Neural cell (in vitro differentiated cells): Measurements from ENCODE around the gene ARMCX1.

Experiments
- CTCF ChIP-seq: fragments of 450-650 bp; IDR thresholded peaks from 2 replicates; pipeline ENCODE4 v1.5.1; 2014; ENCODE audit warnings: antibody characterized with exemption, mild to moderate bottlenecking, moderate library complexity; ENCODE audit not compliant: poor library complexity, severe bottlenecking
- EP300 ChIP-seq: fragments of 450-650 bp; conservative IDR thresholded peaks from 2 replicates; pipeline ENCODE4 v1.6.1; 2014; ENCODE audit warnings: antibody characterized with exemption, mild to moderate bottlenecking, moderate library complexity; ENCODE audit not compliant: poor library complexity, severe bottlenecking
- EZH2 ChIP-seq: fragments of 200-600, 300-800 bp; shearing (Covaris generic), sonication (generic); IDR thresholded peaks from 2 replicates; pipeline ENCODE4 v1.6.1; 2014; ENCODE audit warnings: antibody characterized with exemption, low read length, borderline replicate concordance, mild to moderate bottlenecking; ENCODE audit not compliant: insufficient read depth, poor library complexity, severe bottlenecking
- MXI1 ChIP-seq: fragments of 450-650 bp; conservative IDR thresholded peaks from 2 replicates; pipeline ENCODE4 v1.6.1; 2014; ENCODE audit warnings: antibody characterized with exemption, mild to moderate bottlenecking; ENCODE audit not compliant: poor library complexity, severe bottlenecking
- POLR2AphosphoS5 ChIP-seq: IDR thresholded peaks from 2 replicates; pipeline ENCODE4 v1.6.1; 2012
- RAD21 ChIP-seq: fragments of 450-650 bp; conservative IDR thresholded peaks from 2 replicates; pipeline ENCODE4 v1.6.1; 2014; ENCODE audit warnings: antibody characterized with exemption, mild to moderate bottlenecking, moderate library complexity
- REST ChIP-seq: IDR thresholded peaks from 2 replicates; pipeline ENCODE4 v1.6.1; 2012; ENCODE audit warnings: borderline replicate concordance

- TF ChIP-seq CTCF: no peak
- no peak for TF ChIP-seq EZH2
- TF ChIP-seq POLR2AphosphoS5: no peak
- TF ChIP-seq EP300: no peak
- TF ChIP-seq MXI1: no peak
- TF ChIP-seq REST: no peak
- TF ChIP-seq RAD21: no peak
Measured at GRCh38 chrX:101507986-101508385, 42.4 kb upstream of the ARMCX1 start.
